Neutrophil (primary cell): Measurements from ENCODE around the gene EIF4E1B.

ENCODE experiments used
- H3K27ac ChIP-seq: fragments of 200-600 bp; sonication (generic); 2 replicates; pipeline ENCODE4 v1.5.1; 2016; ENCODE audit warnings: mild to moderate bottlenecking, moderate library complexity
- H3K27me3 ChIP-seq: fragments of 200-600 bp; sonication (generic); 2 replicates; pipeline ENCODE4 v1.6.0; 2016; ENCODE audit warnings: mild to moderate bottlenecking
- H3K36me3 ChIP-seq: fragments of 200-600 bp; sonication (generic); 2 replicates; pipeline ENCODE4 v1.5.1; 2017
- H3K4me1 ChIP-seq, 2 experiments: fragments of 200-600 bp in 1 of 2; sonication (generic) in 1 of 2; 1 replicate in 1 of 2; 2 replicates in 1 of 2; pipeline versions ENCODE4 v1.5.1 to v1.6.1; 2013 to 2016; ENCODE audit warnings: low read depth in 1 of 2, low read length in 1 of 2, mild to moderate bottlenecking in 1 of 2, moderate library complexity in 1 of 2; ENCODE audit not compliant: control insufficient read depth in 1 of 2, insufficient read depth in 1 of 2
- H3K4me3 ChIP-seq, 2 experiments: fragments of 200-600 bp in 1 of 2; sonication (generic) in 1 of 2; 1 replicate in 1 of 2; 2 replicates in 1 of 2; pipeline ENCODE4 v1.5.1; 2013 to 2016; ENCODE audit warnings: low read depth in 1 of 2, low read length in 1 of 2, mild to moderate bottlenecking in 1 of 2, moderate library complexity in 1 of 2
- H3K9me3 ChIP-seq: fragments of 200-600 bp; sonication (generic); 2 replicates; pipeline ENCODE4 v1.5.1; 2016
- TF ChIP-seq, protein P1 (sequence below): fragments of 200-600 bp; sonication (generic); IDR thresholded peaks from 2 replicates; pipeline ENCODE4 v1.5.1; 2016; ENCODE audit warnings: antibody characterized with exemption

EIF4E1B gene

DNA sequence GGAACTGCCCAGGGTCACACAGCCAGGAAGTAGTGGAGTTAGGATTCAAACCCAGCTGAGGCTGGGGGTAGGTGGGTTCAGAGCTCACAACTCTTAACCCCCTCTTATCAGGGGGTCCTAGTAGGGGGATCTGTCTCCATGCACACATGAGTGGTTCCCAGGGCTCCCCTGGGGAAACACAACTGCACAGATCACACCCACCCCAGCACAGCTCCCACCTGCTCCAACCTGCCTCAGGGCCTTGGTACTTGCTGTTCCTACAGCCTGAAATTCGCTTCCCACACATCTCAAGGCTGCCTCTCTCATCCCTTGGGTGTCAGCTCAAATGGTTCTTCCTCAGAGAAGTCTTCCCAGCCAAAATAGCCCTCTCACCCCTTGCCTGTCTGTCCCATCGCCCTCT is 5.0 kb upstream of the EIF4E1B start:
- no peaks in the 10 kb centered on the region for H3K36me3 ChIP-seq
- H3K27ac ChIP-seq: no peak overlapping the region
- H3K9me3 ChIP-seq: no peaks in the 10 kb centered on the region
- no peak overlapping the region for H3K4me3 ChIP-seq
- H3K4me1 ChIP-seq: no peaks in the 10 kb centered on the region
- TF ChIP-seq, protein P1, sequence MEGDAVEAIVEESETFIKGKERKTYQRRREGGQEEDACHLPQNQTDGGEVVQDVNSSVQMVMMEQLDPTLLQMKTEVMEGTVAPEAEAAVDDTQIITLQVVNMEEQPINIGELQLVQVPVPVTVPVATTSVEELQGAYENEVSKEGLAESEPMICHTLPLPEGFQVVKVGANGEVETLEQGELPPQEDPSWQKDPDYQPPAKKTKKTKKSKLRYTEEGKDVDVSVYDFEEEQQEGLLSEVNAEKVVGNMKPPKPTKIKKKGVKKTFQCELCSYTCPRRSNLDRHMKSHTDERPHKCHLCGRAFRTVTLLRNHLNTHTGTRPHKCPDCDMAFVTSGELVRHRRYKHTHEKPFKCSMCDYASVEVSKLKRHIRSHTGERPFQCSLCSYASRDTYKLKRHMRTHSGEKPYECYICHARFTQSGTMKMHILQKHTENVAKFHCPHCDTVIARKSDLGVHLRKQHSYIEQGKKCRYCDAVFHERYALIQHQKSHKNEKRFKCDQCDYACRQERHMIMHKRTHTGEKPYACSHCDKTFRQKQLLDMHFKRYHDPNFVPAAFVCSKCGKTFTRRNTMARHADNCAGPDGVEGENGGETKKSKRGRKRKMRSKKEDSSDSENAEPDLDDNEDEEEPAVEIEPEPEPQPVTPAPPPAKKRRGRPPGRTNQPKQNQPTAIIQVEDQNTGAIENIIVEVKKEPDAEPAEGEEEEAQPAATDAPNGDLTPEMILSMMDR: no peak
- peaks cover 97% of the 10 kb centered on the region for H3K27me3 ChIP-seq

DNA sequence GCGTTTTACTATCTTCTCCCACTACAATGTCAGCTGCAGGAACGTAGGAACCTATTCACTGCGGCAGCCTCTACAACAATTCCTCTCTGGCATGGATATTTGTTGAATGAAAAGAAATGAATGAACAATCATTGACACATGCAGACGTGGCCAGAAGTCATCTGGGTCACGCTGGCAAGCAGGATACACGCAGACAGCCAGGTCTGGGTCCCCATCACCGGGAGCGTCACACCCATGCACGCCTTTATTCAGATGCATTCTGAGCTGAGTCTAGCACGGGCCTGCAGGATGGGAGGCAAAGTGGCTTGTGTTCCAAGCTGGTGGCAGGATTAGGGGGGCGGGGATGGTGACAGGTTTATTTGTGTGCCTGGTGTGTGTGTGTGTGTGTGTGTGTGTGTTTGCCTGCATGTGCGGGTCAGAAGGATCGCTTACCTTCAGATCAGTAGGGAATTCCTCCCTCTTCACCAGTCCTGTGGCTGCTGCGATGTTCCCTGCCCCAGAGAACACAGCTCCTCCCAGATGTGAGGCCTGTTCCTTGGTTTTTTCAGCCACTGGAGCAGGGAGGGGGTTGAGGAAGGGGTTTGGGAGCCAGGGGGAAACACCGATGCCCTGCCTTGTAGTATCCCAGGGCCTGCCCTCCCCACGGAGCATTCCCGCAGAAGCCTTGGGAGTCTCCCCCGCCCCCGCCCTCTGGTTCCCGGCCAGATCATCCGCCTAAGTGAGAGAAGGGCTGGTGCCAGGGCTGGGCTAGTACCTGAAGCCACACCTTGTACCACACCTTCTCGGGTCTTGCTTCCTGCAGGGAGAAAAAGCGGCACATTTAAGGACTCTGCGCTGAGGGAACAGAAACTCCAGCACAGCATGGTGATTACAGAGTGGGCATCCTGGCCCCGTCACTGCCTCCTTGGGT is 4.3 kb upstream of the EIF4E1B start:
- Histone ChIP-seq H3K9me3 (no peaks in the 10 kb centered on the region), H3K36me3 (no peaks in the 10 kb centered on the region), H3K27ac (no peak overlapping the region), H3K4me3 (no peak overlapping the region), H3K4me1 (no peaks in the 10 kb centered on the region), H3K27me3 (peaks cover 97% of the 10 kb centered on the region)
- TF ChIP-seq, protein P1: no peak

DNA sequence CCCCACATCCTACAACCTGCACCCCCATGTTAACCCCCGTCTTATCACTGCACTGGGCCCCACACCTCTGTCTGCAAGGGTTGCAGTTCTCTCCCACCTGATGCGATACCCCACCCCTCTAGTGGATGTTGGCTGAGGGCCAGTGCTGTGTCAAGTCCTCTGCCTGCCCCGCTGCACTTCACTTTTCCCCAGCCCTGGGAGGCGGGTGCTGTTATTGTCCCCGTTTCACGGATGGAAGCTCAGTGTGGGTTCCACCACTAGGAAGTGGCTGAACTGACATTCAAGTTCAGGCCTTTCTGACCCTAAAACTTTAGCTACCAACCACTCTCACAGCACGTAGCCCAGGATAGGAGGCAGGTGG is 3.6 kb upstream of the EIF4E1B start:
- Histone ChIP-seq H3K4me3 (no peak overlapping the region), H3K9me3 (no peaks in the 10 kb centered on the region), H3K27ac (no peak overlapping the region), H3K36me3 (no peaks in the 10 kb centered on the region), H3K4me1 (no peaks in the 10 kb centered on the region), H3K27me3 (peaks cover 97% of the 10 kb centered on the region)
- TF ChIP-seq, protein P1: no peak

DNA sequence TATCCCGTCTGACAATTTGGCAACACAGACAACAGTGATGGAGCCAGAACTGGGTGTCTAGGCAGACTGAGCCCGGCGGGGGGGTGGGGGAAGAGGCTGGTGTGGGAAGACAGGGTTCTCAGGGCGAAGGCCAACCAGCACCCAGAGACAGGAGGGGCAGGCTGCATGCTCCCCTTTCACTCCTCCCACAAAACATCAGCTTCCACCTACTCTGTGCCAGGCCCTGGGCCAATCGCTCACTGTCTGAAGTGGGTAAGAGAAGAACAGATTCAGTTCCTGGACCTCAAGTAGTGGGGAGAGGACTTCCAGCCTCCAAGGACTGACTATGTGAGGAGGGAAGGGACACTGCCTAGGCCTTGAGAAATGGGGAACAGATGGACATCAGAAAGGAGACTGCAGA is 2.9 kb upstream of the EIF4E1B start:
- Histone ChIP-seq H3K4me3 (no peak overlapping the region), H3K36me3 (no peaks in the 10 kb centered on the region), H3K27ac (no peak overlapping the region), H3K9me3 (no peaks in the 10 kb centered on the region), H3K27me3 (peaks cover 98% of the 10 kb centered on the region), H3K4me1 (no peaks in the 10 kb centered on the region)
- TF ChIP-seq, protein P1: no peak

DNA sequence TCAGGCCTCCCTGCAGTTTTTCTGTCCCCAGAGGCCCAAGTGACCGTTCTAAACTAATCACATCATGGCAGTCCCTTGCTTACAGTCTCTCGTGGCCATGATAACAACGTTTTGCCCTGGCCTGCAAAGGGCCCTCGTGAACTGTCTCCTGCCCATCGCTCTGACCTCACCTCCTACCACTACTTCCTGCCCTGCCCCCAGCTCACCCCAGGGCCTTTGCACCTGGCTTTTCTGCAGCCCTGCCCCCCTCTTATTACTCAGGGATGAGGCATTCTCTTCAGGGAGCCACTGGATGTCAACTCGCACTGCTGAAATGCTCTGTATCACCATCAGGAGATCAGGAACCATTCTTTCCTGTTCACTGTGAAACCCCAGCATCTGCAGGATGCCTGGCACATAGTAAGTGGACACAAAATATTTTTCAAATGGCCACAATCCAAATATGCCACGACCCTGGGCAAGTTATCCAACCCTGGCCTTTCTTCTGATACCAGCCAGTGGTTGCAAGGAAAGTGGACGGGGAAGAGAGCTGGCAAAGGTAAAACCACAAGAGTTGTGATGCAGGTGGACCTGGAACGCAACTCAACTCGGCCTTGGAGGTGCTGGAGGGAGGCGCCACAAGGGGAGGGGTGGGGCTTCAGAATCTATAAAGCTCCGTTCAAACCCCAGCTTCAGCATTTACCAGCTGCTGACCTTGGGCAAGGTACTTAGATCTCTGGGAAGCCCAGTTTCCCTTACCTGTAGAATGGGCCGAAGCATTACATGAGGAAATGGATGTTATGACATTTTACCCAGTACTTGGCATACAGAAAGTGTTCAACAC is 1.9 kb upstream of the EIF4E1B start:
- Histone ChIP-seq H3K4me1 (no peaks in the 10 kb centered on the region), H3K4me3 (no peak overlapping the region), H3K9me3 (no peaks in the 10 kb centered on the region), H3K27ac (no peak overlapping the region), H3K36me3 (no peaks in the 10 kb centered on the region), H3K27me3 (peaks cover 100% of the 10 kb centered on the region)
- TF ChIP-seq, protein P1: no peak
